ENCODE results near the gene OR5K2.

The OR5K2 gene

GRCh38 chr3:98497381-98497780 is at the start of gene OR5K2:
Gene OR5K2, plus strand, starts transcription at chr3:98497681. Its CDS starts 0 bp downstream, at chr3:98497681.
- no peak for FAIRE-seq

DNA sequence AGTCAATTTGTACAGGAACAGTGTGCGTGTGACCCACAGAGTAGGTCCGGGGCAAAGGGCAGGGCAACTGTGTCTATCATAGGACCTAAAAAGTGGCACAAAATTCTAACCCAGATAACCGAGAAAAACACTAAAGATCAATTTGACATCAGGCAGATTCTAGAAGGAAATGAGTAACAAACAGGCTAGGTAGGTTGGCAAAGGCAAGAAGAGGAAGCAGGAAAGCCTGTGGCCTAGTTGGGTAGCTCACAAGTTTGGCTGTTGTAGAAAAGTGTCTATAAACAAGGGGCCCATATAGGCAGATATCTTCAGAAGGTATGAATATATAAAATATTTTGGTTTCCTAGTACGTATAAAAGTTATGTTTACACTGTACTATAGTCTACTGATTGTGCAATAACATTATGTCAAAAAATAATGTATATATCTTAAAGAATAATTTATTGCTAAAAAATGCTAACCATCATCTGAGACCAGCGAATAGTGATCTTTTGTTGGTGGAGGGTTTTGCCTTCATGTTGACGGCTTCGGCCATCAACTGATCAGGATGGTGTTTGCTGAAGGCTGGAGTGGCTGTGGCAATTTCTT is 47.8 kb upstream of the OR5K2 start:
- no peak for FAIRE-seq

DNA sequence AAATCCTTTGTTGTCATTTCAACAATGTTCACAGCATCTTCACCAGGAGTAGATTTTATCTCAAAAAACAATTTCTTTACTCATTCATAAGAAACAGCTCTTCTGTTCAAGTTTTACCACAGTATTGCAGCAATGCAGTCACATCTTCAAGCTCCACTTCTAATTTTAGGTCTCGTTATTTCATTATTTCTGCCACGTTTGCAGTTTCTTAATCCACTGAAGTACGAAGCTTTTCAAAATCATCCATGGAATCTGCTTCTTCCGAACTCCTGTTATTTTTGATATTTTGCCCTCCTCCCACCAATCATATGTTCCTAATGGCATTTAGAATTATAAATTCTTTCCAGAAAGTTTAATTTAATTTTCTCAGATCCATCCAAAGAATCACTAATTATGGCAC is 47.1 kb upstream of the OR5K2 start:
- no peak for FAIRE-seq

GRCh38 chr3:98453827-98454226 is 43.7 kb upstream of the OR5K2 start:
- no peak for FAIRE-seq

- no peak for FAIRE-seq
Measured at GRCh38 chr3:98454929-98455328, 42.6 kb upstream of the OR5K2 start.

DNA sequence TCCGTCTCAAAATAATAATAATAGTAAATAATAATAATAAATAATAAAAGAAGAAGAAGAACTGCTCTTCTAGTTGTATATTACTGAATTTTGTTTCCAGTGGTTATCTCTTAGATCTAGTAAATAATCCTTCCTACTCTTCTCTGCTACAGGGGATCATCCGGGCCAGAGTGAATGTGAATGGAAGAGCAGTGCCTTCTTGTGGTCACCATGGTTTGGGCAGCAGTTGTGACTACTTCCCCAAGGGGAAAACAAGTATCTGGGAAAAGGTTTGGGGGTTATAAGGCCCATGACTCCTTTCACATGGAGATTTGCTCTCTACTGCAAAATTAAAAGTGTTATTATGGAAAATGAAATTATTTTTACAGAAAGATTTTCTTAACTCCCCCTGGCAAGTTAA is 39.9 kb upstream of the OR5K2 start:
- FAIRE-seq: no peak

- no peak for FAIRE-seq
Measured at GRCh38 chr3:98460220-98460619, 37.3 kb upstream of the OR5K2 start.

DNA sequence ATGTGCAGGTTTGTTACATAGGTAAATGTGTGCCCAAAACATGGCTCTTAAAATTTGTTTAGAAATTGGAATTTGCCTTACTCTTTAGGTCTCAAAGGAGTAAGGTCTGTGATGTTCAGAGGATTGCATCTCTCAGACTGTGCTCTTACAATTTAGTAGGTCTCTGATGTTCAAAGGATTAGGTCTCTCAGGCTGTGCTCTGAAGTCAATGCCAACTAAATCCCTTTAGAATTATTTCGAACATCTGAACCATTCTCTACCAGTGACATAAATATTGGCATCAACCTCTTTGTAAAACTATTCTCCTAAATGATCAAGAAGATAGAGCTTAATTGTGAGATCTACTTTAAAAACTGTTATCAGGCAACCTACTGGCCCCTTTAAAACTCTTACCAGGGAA is 34.6 kb upstream of the OR5K2 start, which contains the start of gene OR5K1:
Gene OR5K1, plus strand, starts transcription at position 301 of the 400 bp plus-strand sequence. CDS start 6,376 bp downstream, outside the sequence.
- FAIRE-seq: no peak

GRCh38 chr3:98482717-98483482 is 14.6 kb upstream of the OR5K2 start:
- FAIRE-seq: no peak

- FAIRE-seq: no peak
Measured at GRCh38 chr3:98483626-98484025, 13.9 kb upstream of the OR5K2 start.

- no peak for FAIRE-seq
Measured at GRCh38 chr3:98500019-98500418, 2.5 kb downstream of the OR5K2 start.

GRCh38 chr3:98501270-98501669 is 3.8 kb downstream of the OR5K2 start:
- no peak for FAIRE-seq

- FAIRE-seq: no peak
Measured at GRCh38 chr3:98501863-98502576, 4.5 kb downstream of the OR5K2 start.

GRCh38 chr3:98504539-98504938 is 7.1 kb downstream of the OR5K2 start:
- no peak for FAIRE-seq

GRCh38 chr3:98508582-98508981 is 11.1 kb downstream of the OR5K2 start:
- FAIRE-seq: no peak

- no peak for FAIRE-seq
Measured at GRCh38 chr3:98512576-98512975, 15.1 kb downstream of the OR5K2 start.

- no peak for FAIRE-seq
Measured at GRCh38 chr3:98513091-98513511, 15.6 kb downstream of the OR5K2 start.

DNA sequence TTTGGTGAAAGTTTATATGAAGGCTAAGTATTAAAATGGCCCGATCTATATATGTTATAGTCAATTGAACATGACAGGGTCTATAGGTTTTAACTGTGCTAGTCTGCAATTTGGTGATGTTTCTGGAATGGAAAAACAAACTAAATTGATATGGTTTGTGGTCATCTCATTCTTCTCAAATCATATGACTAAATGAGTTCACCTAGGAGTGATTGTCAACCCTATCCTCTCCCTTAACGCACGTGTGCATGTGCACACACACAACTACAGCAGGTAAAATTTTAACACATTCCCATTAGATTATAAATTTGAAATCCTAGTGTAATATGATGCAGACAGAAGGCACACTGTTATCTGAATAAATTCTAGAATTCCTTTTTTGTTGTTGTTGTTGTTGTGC is 16.3 kb downstream of the OR5K2 start:
- no peak for FAIRE-seq

DNA sequence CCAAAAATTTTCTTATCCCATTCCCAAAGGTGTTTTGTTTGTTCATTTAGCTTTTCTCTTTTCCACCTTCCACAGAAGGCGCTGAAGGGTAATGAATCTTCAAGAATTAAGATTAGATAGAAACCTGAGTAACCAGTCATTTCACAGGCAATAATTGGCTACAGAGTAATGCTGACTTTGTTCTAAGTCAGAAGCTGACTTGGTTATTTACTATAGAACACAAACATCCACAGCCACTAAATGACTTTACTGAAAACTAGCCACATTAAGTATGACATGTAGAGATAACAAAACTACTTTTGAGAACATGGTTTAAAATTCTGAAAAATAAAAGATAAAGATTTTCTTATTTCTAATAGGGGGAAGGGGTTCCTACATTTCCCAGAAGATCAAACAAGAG is 17.5 kb downstream of the OR5K2 start:
- FAIRE-seq: no peak

DNA sequence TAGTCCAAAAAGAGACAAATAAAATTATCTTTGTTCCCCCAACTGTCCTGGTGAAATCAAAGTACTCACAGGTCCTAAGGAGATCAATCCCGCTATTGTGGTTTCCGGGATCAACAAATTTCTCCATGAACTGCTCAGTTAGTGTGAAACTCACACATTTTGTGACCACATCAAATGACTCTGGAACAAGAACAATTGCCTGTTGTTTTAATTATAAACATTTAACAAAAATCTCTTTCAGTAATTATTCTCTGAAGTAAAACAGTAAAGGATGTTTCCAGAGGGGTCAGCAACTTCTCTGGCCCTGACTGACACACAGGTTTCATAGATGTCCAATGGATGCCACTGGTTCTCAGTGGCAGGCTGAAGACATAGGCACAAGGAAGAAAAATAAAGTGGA is 21.3 kb downstream of the OR5K2 start:
- no peak for FAIRE-seq

- FAIRE-seq: no peak
Measured at GRCh38 chr3:98519351-98519750, 21.9 kb downstream of the OR5K2 start.

DNA sequence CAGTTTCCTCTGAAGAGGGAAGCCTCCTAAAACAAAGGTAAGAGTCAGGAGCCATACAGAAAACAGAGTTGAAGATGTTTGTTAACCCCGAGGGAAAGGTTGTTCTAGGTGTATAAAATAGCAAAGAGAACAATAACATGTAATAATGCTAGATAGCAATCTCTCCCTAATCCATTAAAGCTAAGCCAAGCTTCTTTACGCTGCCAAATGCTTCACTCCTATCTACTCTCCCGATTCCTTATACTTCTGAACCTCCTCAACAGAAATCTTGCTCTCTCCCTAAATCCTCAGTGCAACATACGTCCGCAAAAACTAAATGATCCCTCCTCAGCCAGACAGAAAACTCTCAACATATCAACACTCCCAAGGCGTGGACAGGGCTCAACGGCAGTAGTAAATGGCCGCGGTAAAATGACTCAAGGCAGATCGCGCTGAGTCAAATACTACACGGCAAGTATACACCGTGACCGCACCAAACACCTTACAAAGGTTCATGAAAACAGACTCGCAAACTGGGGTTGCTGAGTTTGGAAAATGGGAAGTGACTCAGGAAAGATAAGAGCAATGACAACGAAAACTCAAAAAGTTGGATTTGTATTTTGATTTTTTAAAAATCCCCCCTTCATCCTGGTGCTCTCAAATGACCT is 24.5 kb downstream of the OR5K2 start:
- no peak for FAIRE-seq

DNA sequence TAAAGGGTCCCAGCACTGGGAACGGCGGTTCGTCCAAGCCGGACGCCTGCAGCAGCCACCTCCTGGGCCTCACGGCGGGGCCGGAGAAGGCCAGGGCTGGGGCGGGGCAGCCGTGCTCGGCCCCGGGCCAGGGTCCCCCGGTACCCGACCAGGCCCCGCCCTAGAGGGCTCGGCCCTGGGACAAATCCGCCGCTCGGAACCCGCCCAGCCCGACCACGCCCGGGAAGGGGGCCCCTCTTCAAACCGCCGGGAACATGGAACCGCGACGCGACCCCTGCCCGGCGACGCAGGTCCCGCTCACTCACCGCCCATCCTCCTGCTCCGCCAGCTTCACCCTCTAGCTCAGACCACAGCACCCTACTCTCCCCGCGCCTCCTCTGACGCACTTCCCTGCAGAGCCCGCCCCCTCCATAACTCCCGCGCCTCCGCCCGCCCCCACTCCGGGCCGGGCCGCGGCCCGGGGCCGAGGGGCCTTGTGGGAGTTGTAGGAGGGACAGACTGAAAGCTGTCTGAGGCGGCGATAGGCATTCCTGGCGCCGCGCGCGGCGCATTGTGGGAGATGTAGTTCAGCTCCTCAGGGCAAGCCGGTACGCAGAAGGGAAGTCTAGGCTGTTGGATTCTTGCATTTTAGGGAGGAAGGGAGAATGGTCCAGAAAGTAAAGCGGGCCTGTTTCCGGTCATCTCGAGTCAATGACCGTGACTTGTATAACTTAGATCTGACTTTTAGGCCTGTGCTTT is 25.2 kb downstream of the OR5K2 start, which contains the start of gene CLDND1:
Gene CLDND1, minus strand, starts transcription at position 359 of the 738 bp plus-strand sequence. CDS start 1,478 bp downstream, outside the sequence.
- FAIRE-seq: peak; percentile 79
